Keratinocyte (primary cell): ENCODE data around the gene PLPPR2.

Experiments used
- CTCF ChIP-seq, 3 experiments: IDR thresholded peaks in 1 of 3; conservative IDR thresholded peaks in 1 of 3; optimal IDR thresholded peaks in 1 of 3; 2 replicates in 2 of 3; 3 replicates in 1 of 3; pipeline versions ENCODE3 to v1.5.1; 2011; ENCODE audit warnings: low read length in 3 of 3, mild to moderate bottlenecking in 3 of 3, moderate library complexity in 2 of 3, control low read depth in 1 of 3, inconsistent platforms in 1 of 3; ENCODE audit not compliant: insufficient read depth in 2 of 3; ENCODE audit errors: extremely low read depth in 1 of 3
- EZH2 ChIP-seq: IDR thresholded peaks from one replicate; pipeline ENCODE4 v1.6.1; 2012; ENCODE audit warnings: inconsistent platforms, mild to moderate bottlenecking, low read length, moderate library complexity

- TF ChIP-seq CTCF (optimal IDR thresholded peaks at IDR 0.05 in 1 of 3, IDR thresholded peaks at IDR 0.05 in 1 of 3, conservative IDR thresholded peaks at IDR 0.05 in 1 of 3; ENCODE audit: extremely low read depth in 1 of 3, insufficient read depth in 2 of 3, low read length in 3 of 3) (no peak), EZH2 (no peak)
These were observed 9.2 kb downstream of the PLPPR2 start for GRCh38 chr19:11364296-11364904.
